HG03460 (cell line): ENCODE data around the gene KIRREL3.

ENCODE experiments used
- ATAC-seq: cut with Tn5 transposase; IDR thresholded peaks from one replicate; pipeline ENCODE4 v1.9.1; 2021; ENCODE audit not compliant: unreplicated experiment

The KIRREL3 gene

DNA sequence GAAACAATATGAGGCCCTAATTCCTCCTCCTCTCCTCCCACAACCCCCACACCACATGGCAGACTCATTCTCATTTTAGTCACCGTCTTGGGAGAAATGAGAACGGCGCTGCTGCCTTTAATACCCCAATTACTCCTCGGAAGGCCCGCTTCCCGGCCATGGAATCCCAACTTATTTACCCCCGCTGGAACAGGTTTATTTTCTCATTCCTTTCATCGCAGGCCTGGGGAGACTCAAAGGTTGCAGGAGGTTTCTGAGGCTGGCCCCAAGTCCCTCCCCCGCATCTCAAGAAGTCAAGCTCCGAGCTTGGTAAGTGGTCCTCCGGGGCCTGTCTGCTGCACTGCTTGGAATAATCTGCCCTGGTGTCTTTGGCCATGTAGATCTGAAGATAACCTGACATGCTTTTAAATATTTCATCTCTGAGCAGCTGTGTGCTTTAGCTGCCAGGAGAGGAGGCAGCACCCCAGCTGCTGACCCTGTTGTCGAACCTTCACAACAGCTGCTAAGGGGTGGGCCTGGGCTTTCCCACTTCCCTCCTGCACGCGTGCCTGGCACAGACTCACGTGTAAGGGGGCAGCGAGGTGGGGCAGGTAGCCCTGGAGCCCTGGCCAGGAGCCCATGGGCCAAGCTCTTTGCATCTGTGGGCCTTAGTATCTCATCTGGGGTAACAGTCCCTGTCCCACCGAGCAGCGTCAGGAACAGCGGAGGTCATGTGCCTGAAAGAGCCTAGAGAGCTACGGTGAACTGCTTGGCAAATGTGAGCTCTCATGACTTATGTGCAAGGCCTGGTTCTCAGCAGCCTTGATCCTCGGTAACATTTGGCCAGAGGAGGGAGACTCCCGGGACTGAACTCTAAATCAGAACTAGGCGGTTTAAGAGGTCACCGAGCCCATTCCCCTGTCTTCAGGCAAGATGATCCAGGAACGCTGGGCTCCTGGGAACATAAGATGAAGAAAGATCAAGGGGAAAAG, 480.5 kb downstream of the KIRREL3 start:
- ATAC-seq, result no peak

GRCh38 chr11:126518972-126519690, 481.4 kb downstream of the KIRREL3 start:
- no peak for ATAC-seq

GRCh38 chr11:126518071-126518971, 482.2 kb downstream of the KIRREL3 start:
- ATAC-seq, result no peak

DNA sequence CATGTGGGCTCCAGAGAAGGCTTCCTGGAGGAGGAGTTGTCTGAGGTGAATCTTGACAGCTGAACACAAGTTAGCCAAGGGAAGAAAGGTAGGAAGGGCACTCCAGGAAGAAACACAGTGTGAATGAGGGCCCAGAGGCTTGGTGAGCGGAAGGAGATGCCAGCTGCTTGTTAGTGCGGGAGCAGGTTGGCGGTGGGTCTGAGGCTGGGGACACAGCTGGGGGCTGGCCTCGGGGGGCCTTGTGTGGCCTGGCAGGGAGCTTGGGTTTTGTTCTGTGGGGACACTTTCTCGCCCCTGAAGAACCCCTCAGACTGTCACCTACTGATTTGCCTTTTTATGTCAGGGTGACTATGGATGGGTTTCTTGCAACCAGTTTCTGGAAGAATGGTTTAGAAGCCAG, 485.1 kb downstream of the KIRREL3 start:
- no peak for ATAC-seq

DNA sequence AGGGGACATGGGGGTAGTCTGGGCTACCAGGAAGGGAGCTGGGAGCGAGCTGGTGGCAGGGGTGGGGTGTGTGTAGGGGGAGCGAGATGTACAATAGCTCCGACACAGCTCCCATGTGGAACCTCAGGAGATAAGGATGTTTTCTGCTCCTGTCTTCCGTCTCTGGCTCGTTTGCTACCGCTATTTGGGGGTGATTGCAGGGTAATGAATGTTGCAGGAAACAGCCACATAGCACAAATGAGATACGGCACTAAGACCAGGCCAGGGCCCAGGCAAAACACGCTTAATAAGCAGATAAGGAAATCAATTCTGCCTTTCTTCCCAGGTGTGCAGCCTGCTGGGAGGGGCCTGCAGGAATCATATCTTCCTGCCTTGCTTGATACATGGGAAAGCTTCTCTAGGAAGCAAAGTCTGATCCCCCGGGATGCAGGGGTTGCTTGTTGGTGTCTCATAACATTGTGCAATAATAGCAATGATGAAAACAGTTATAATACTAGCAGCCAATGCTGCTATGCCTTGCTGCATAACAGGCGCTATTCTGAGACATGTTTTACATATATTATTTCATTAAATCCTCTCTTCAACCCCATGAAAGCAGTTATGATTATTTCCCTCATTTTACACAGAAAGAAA, 486.4 kb downstream of the KIRREL3 start:
- ATAC-seq, result no peak

- no peak for ATAC-seq
Measured at GRCh38 chr11:126512741-126513715, 487.5 kb downstream of the KIRREL3 start.

GRCh38 chr11:126512251-126512650, 488.3 kb downstream of the KIRREL3 start:
- no peak for ATAC-seq

DNA sequence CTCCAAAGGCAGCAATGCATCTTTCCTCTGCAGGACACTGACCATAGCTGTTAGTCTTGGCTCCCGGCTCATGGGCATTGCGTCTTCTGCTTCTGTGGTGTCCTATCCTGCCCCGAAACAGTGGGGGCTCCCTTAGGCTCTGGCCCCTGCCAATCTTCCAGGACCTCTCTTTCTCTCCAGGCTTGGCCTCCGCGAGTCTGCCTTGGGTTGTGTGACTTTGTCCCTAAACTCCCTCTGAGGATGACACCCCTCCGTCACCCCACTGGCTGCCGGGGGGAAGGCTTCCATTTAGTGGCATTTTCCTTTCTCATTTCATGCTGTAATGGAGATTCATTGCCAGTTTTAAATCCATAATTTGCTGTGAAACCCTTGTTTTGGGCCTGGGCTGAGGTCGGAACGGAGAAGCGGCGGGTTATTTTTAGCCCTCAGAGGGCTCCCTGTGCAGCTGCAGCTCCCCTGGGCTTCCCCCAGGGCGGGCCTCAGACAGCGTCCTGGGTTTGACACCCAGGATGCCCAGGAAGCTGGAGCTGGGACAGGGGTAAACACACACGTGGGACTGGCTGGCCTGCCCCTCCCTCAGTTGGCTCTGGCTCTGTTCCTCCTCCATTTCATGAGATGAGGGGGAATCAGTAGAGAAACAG, 489.0 kb downstream of the KIRREL3 start:
- no peak for ATAC-seq

- no peak for ATAC-seq
Measured at GRCh38 chr11:126510621-126511370, 489.8 kb downstream of the KIRREL3 start.

DNA sequence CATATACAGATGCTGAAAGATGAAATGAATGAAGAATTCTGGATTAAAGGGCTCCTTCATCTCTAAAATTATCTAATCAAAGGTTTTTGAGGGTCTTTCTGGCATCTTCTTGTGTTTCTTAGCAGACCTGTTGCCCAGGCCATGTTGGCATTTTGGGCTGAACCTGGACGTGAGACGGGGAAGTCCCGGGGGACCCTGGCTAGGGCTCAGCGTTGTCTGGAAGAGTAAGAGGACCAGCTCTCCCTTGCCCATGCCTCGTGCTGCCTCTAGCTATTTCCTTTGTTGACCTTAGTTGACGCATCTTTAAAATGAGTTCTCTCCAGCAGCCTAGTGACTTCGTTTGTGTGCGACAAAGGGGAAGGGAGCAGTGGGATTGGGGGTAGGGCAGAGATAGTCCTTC, 492.9 kb downstream of the KIRREL3 start:
- no peak for ATAC-seq

GRCh38 chr11:126506789-126507188, 493.8 kb downstream of the KIRREL3 start:
- ATAC-seq, result no peak

GRCh38 chr11:126502982-126503381, 497.6 kb downstream of the KIRREL3 start:
- ATAC-seq, result no peak

DNA sequence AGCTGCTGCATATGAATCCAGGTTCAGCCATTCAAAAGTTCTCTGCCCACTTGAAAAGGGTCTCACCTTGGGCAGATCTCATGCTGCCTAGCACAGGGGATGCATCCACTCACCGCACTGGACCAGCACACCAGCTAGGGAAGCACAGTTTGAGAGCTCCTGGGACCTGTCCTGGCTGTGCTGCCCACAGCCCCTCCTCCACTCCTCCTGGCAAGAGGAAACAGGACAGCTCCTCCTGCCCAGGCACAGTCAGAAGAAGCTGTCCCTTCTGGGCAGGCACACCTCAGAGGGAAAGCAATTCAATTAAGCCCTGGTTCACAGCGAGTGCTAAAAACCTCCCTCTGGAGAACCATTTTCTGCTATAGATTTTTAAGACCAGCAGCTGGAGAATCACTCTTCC, 498.4 kb downstream of the KIRREL3 start:
- ATAC-seq, result no peak

DNA sequence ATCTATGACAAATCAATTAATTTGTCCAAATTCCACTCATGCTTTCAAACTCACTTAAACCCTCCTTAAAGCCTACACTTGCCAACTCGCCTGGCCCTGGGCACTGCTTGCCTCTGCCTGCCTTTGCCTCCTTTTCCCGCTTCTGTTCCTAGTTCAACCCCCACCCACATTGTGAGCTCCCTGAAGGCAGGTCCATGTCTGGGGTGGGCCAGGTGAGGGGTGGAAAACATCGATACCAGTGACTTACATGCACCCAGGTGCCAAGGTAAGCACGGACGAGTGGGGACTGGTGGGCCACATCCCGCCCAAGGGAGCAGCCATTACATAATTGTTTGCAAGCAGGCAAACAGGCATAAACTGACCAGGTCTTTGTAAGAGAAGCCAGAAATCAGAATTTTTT, 498.9 kb downstream of the KIRREL3 start:
- no peak for ATAC-seq

DNA sequence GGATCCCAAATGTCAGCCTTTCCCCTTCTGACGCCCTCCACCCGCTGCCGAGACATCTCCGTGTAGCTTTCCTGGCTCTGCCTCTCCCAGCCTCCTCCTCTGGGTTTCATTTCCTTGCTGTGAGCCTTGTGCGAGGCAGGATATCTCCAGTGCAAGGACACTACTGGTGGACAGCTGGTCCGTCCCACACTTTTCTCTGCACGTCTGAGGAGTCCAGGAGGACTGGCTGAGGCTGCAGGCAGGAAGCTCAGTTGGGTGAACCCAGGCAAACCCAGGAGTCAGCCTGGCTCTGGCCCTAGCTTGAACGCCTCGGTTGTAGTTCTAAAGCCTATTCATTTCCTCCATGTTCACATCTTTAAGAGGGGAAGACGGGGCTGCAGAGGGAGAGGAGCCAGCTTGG, 499.6 kb downstream of the KIRREL3 start:
- ATAC-seq, result no peak

DNA sequence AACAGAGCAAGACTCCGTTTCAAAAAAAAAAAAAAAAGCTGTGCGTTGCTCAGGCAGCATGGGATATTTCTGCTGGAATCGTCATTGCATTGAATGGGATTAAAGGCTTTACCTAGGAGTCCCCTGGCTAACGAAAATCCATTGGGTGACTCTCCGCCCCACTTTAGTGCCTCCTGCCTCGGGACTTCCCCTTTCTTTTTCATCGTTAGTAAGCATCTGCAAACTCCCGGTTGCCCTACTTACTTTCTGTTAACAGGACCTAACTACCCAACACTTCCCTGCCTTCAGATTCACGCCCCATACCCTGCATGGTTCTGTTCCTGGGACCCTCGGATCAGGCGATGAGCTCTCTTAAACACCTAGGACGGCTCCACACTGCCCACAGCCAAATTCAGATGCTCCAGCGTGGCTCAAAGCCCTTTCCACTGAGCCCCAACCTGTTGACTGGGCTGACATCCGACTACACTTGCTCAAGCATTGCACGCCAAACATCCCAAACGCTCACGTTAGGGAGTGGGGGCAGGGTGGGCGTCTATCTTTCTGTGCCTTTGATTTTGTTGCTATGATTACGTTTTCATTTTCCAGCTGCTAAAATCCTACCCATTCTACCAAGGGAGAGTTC, 501.3 kb downstream of the KIRREL3 start:
- ATAC-seq, result no peak

GRCh38 chr11:126498281-126498680, 502.3 kb downstream of the KIRREL3 start:
- ATAC-seq, result no peak

DNA sequence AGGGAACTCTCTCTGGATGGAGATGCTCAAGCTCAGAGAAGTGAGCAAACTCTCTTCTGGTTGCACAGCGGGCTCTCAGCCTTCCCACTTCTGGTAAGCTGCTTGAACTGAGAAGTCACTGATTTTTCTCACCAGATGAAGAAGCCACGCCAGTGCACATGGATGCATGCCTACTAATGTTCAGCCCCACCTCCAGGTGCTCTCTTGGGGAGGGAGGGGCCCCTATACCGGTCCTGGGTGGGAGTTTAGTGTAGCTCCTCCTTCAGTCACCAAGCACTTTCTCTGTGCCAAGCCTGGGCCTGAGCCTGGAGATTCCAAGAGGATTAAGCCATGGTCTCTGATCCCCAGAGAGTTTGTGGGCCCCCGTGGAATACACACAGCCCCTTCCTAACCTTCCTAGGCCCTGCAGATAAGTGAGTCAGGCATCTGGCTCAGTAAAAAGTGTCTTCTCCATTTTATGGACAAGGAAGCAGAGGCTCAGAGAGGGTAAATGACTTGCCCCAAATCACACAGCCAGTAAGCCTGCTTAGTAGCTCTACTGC, 502.9 kb downstream of the KIRREL3 start:
- ATAC-seq, result no peak
